HepG2 (cell line): Measurements from ENCODE around the gene VAMP5. TPM values are rescaled to one million over a fixed set of nuclear protein-coding genes. Genes with fewer than 3 reads are reported as not detected.

Experiments used
- ATRX ChIP-seq: sonication (generic); formaldehyde crosslinking; IDR thresholded peaks from 2 replicates; pipeline ENCODE4 v1.4.0; 2020; ENCODE audit warnings: missing genetic modification reagents, borderline replicate concordance
- HMG20A ChIP-seq: IDR thresholded peaks from 2 replicates; pipeline ENCODE4 v1.6.1; 2016; ENCODE audit warnings: borderline replicate concordance
- HOXA5 ChIP-seq: sonication (generic); formaldehyde crosslinking; IDR thresholded peaks from 2 replicates; pipeline ENCODE4 v1.4.0; 2020; ENCODE audit warnings: missing genetic modification reagents
- MIXL1 ChIP-seq: IDR thresholded peaks from 2 replicates; pipeline ENCODE4 v1.6.1; 2016
- MZF1 ChIP-seq: sonication (generic); formaldehyde crosslinking; IDR thresholded peaks from 2 replicates; pipeline ENCODE4 v1.8.1; 2023; ENCODE audit warnings: mild to moderate bottlenecking, missing genetic modification reagents, borderline replicate concordance
- NONO ChIP-seq, 2 experiments: fragments of 450-650 bp in 1 of 2; sonication (generic) in 1 of 2; formaldehyde crosslinking in 1 of 2; IDR thresholded peaks in 1 of 2; conservative IDR thresholded peaks in 1 of 2; 2 replicates each; pipeline versions ENCODE4 v1.6.1 to v1.8.0; 2017 to 2022; ENCODE audit warnings: mild to moderate bottlenecking in 1 of 2, missing genetic modification reagents in 1 of 2, moderate library complexity in 1 of 2
- TCF7 ChIP-seq: sonication (generic); IDR thresholded peaks from 2 replicates; pipeline ENCODE4 v1.6.1; 2016; ENCODE audit warnings: antibody characterized with exemption, low read depth
- ZNF329 ChIP-seq: sonication (generic); formaldehyde crosslinking; IDR thresholded peaks from 2 replicates; pipeline ENCODE4 v1.9.0; 2021; ENCODE audit warnings: low read depth, mild to moderate bottlenecking, missing genetic modification reagents
- ZNF331 ChIP-seq: sonication (generic); formaldehyde crosslinking; IDR thresholded peaks from 2 replicates; pipeline ENCODE4 v1.4.0; 2020; ENCODE audit warnings: missing genetic modification reagents
- ZNF605 ChIP-seq: sonication (generic); formaldehyde crosslinking; IDR thresholded peaks from 2 replicates; pipeline ENCODE4 v1.8.0; 2022; ENCODE audit warnings: mild to moderate bottlenecking, missing genetic modification reagents
- ZNF619 ChIP-seq: sonication (generic); formaldehyde crosslinking; IDR thresholded peaks from 2 replicates; pipeline ENCODE4 v1.4.0; 2020; ENCODE audit warnings: mild to moderate bottlenecking, missing genetic modification reagents
- polyA plus RNA-seq, 8 experiments: library from polyadenylated mRNA; depleted of rRNA in 3 of 8; stranded (reverse) in 7 of 8; unstranded in 1 of 8; fragments of >200 nt; fragmentation: Illumina TruSeq in 4 of 8; extraction: Trizol in 4 of 8; gene quantifications; 2 replicates each; pipeline versions ENCODE4 v1.2.1 to v1.2.3, GENCODE V29; 2011 to 2016; ENCODE audit warnings: low read depth in 4 of 8, missing spikeins in 1 of 8, mixed read lengths in 1 of 8; ENCODE audit not compliant: insufficient read depth in 1 of 8
- total RNA-seq, 5 experiments: library from RNA; depleted of rRNA; stranded (reverse); fragments of >200 nt; fragmentation: Illumina TruSeq; extraction: Trizol; gene quantifications; 2 replicates each; pipeline ENCODE4 v1.2.3, GENCODE V29; 2016; ENCODE audit warnings: low read depth in 1 of 5
- TF ChIP-seq, protein P1 (sequence below): sonication (generic); formaldehyde crosslinking; IDR thresholded peaks from 2 replicates; pipeline ENCODE4 v1.4.0; 2020; ENCODE audit warnings: mild to moderate bottlenecking, missing genetic modification reagents, borderline replicate concordance
- TF ChIP-seq, protein P2 (sequence below): sonication (generic); formaldehyde crosslinking; conservative IDR thresholded peaks from 2 replicates; pipeline ENCODE4 v1.4.0; 2020; ENCODE audit warnings: missing genetic modification reagents
- TF ChIP-seq, protein P3 (sequence below): sonication (generic); formaldehyde crosslinking; IDR thresholded peaks from 2 replicates; pipeline ENCODE4 v1.4.0; 2020; ENCODE audit warnings: missing genetic modification reagents, borderline replicate concordance
- TF ChIP-seq, protein P4 (sequence below): sonication (generic); formaldehyde crosslinking; IDR thresholded peaks from 2 replicates; pipeline ENCODE4 v1.5.0; 2020; ENCODE audit warnings: missing genetic modification reagents

Gene VAMP5
- total and polyA plus RNA-seq, 2 of the 13 experiments (the other 11 are each of a cell fraction or from before 2014, with no cell fraction given): 7.2 to 56.7 TPM

DNA sequence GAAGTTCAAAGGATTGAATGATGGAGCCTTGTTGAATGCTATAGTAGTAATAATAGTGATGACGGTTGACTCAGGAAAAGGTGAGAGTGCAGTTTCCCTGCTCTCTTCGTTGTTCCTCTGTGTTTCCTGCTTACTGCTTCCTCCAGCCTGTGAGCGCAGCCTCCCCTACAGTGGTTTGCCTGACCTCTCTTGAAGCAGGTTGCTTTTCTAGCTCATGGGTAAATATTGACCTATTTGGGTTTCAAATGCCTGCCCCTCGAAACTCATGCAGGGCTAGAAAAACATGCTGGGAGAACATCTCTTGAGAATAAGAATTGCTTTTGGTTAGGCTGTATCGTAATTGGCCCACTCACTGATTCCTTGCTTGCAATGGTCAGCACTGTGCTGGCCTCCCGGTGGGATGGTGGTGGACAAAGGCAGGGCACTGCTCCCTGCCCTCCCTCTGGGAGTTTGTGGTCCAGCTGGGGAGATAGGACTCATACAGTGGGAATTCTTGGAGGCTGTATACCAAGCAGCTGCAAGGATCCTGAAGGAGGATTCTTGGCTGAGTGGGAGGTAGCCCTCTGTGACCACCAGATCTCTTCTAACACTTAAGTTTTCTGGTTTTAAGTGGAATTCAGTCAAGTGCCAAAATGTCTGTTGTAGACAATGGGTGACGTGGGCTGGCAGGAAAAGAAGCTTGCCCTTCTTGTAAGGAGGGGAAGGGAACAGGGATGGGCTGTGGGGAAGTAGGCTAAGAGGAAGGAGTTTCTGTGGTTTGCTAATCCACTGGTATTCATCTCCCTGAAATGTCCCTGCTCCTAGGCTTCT, 6.0 kb downstream of the VAMP5 start (continued):
- TF ChIP-seq HMG20A (CRISPR knock-in tag): peak; percentile 66; the same call in 1 of the 2 replicates
- TF ChIP-seq HOXA5 (CRISPR knock-in tag): no peak
- TF ChIP-seq, protein P1, sequence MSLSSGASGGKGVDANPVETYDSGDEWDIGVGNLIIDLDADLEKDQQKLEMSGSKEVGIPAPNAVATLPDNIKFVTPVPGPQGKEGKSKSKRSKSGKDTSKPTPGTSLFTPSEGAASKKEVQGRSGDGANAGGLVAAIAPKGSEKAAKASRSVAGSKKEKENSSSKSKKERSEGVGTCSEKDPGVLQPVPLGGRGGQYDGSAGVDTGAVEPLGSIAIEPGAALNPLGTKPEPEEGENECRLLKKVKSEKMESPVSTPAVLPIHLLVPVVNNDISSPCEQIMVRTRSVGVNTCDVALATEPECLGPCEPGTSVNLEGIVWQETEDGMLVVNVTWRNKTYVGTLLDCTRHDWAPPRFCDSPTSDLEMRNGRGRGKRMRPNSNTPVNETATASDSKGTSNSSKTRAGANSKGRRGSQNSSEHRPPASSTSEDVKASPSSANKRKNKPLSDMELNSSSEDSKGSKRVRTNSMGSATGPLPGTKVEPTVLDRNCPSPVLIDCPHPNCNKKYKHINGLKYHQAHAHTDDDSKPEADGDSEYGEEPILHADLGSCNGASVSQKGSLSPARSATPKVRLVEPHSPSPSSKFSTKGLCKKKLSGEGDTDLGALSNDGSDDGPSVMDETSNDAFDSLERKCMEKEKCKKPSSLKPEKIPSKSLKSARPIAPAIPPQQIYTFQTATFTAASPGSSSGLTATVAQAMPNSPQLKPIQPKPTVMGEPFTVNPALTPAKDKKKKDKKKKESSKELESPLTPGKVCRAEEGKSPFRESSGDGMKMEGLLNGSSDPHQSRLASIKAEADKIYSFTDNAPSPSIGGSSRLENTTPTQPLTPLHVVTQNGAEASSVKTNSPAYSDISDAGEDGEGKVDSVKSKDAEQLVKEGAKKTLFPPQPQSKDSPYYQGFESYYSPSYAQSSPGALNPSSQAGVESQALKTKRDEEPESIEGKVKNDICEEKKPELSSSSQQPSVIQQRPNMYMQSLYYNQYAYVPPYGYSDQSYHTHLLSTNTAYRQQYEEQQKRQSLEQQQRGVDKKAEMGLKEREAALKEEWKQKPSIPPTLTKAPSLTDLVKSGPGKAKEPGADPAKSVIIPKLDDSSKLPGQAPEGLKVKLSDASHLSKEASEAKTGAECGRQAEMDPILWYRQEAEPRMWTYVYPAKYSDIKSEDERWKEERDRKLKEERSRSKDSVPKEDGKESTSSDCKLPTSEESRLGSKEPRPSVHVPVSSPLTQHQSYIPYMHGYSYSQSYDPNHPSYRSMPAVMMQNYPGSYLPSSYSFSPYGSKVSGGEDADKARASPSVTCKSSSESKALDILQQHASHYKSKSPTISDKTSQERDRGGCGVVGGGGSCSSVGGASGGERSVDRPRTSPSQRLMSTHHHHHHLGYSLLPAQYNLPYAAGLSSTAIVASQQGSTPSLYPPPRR: peak; percentile 86
- no peak for TF ChIP-seq ZNF329
- TF ChIP-seq MIXL1 (CRISPR knock-in tag): no peak
- 0 out of 2 replicates have a peak, but pooled peaks have one; percentile 65 for TF ChIP-seq ZNF619
- TF ChIP-seq MZF1 (CRISPR knock-in tag): no peak
- TF ChIP-seq ZNF605 (CRISPR knock-in tag): peak; percentile 77; the same call in 1 of the 2 replicates
- TF ChIP-seq, protein P2, sequence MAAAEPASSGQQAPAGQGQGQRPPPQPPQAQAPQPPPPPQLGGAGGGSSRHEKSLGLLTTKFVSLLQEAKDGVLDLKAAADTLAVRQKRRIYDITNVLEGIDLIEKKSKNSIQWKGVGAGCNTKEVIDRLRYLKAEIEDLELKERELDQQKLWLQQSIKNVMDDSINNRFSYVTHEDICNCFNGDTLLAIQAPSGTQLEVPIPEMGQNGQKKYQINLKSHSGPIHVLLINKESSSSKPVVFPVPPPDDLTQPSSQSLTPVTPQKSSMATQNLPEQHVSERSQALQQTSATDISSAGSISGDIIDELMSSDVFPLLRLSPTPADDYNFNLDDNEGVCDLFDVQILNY (CRISPR knock-in tag): no peak
- TF ChIP-seq, protein P3, sequence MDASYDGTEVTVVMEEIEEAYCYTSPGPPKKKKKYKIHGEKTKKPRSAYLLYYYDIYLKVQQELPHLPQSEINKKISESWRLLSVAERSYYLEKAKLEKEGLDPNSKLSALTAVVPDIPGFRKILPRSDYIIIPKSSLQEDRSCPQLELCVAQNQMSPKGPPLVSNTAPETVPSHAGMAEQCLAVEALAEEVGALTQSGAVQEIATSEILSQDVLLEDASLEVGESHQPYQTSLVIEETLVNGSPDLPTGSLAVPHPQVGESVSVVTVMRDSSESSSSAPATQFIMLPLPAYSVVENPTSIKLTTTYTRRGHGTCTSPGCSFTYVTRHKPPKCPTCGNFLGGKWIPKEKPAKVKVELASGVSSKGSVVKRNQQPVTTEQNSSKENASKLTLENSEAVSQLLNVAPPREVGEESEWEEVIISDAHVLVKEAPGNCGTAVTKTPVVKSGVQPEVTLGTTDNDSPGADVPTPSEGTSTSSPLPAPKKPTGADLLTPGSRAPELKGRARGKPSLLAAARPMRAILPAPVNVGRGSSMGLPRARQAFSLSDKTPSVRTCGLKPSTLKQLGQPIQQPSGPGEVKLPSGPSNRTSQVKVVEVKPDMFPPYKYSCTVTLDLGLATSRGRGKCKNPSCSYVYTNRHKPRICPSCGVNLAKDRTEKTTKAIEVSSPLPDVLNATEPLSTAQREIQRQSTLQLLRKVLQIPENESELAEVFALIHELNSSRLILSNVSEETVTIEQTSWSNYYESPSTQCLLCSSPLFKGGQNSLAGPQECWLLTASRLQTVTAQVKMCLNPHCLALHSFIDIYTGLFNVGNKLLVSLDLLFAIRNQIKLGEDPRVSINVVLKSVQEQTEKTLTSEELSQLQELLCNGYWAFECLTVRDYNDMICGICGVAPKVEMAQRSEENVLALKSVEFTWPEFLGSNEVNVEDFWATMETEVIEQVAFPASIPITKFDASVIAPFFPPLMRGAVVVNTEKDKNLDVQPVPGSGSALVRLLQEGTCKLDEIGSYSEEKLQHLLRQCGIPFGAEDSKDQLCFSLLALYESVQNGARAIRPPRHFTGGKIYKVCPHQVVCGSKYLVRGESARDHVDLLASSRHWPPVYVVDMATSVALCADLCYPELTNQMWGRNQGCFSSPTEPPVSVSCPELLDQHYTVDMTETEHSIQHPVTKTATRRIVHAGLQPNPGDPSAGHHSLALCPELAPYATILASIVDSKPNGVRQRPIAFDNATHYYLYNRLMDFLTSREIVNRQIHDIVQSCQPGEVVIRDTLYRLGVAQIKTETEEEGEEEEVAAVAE: no peak
- TF ChIP-seq, protein P4, sequence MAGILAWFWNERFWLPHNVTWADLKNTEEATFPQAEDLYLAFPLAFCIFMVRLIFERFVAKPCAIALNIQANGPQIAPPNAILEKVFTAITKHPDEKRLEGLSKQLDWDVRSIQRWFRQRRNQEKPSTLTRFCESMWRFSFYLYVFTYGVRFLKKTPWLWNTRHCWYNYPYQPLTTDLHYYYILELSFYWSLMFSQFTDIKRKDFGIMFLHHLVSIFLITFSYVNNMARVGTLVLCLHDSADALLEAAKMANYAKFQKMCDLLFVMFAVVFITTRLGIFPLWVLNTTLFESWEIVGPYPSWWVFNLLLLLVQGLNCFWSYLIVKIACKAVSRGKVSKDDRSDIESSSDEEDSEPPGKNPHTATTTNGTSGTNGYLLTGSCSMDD (CRISPR knock-in tag): no peak
- TF ChIP-seq ATRX (CRISPR knock-in tag): no peak
- TF ChIP-seq ZNF331: no peak; the same call in 1 of the 2 replicates
- peak; percentile 37; the same call in 1 of the 2 replicates for TF ChIP-seq TCF7
- TF ChIP-seq NONO (IDR thresholded peaks at IDR 0.05): no peak
- no peak for TF ChIP-seq NONO (CRISPR knock-in tag; conservative IDR thresholded peaks at IDR 0.05)
